ENCODE results near the gene GPR156. TPM values are rescaled to one million over a fixed set of nuclear protein-coding genes. Genes with fewer than 3 reads are reported as not detected.

GPR156 gene
- polyA plus RNA-seq, 1 donor from 2014 or later, result 0.22 TPM

DNA sequence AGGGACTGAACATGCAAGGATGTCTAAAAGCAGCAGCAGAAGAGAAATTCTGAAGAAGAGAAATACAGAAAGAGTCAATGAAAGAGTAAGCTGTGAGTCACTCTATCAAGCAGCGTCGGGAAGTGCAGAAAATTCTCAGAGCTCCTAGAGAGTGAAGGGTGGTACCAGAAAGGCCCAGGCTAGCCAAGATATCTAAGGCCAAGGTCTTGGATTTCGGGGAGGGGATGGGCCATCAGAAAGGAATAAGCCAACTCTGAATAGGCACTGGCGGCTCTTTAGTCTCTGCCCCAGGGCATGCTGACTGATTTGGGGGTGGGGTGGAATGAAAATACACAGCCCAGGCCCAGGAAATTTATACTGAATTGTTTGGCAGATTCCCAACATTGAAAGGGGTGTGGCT lies 70.8 kb downstream of the GPR156 start:
- Histone ChIP-seq H2AFZ (ENCODE audit: low read depth, low read length) (no peak overlapping the region), H3K27me3 (ENCODE audit: insufficient read depth, low read depth, low read length) (no peaks in the 10 kb centered on the region), H3F3A (ENCODE audit: insufficient read depth, low read length, poor library complexity, severe bottlenecking) (no peaks in the 10 kb centered on the region), H4K20me1 (ENCODE audit: insufficient read depth) (no peaks in the 10 kb centered on the region), H3K79me2 (replicated peaks; ENCODE audit: insufficient read depth, low read length) (no peaks in the 10 kb centered on the region), H3K36me3 (ENCODE audit: insufficient read depth, low read length) (no peaks in the 10 kb centered on the region), H3K9ac (ENCODE audit: low read length) (no peak overlapping the region), H3K27ac (ENCODE audit: low read length) (no peak overlapping the region), H3K9me3 (ENCODE audit: low read length) (no peaks in the 10 kb centered on the region), H3K4me3 (ENCODE audit: low read length) (no peak overlapping the region), H3K9me2 (ENCODE audit: insufficient read depth, low read length) (no peaks in the 10 kb centered on the region), H3K4me2 (ENCODE audit: low read length) (no peak overlapping the region)
- TF ChIP-seq RAD21 (conservative IDR thresholded peaks at IDR 0.05) (no peak), MXI1 (conservative IDR thresholded peaks at IDR 0.05; ENCODE audit: poor library complexity, severe bottlenecking) (no peak)

DNA sequence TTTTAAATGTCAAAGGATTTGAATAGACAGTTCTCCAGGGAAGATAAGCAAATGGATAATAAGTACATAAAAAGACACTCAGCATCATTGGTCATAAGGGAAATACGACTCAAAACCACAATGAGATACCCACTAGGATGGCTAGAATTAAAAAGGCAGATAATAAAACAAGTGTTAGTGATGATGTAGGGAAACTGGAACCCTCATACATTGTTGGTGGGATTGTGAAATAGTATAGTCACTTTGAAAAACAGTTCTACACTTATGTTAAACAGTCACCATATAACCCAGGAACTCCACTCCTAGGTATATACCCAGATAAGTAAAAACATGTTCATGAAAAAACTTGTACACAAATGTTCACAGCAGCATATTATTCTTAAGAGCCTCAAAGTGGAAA lies 72.5 kb downstream of the GPR156 start:
- no peaks in the 10 kb centered on the region for H3F3A ChIP-seq (ENCODE audit: insufficient read depth, low read length, poor library complexity, severe bottlenecking)
- TF ChIP-seq MXI1 (conservative IDR thresholded peaks at IDR 0.05; ENCODE audit: poor library complexity, severe bottlenecking), result no peak
- TF ChIP-seq TAF1 (IDR thresholded peaks at IDR 0.05; ENCODE audit: low read depth), result no peak
- no peak for TF ChIP-seq EZH2 (IDR thresholded peaks at IDR 0.05; ENCODE audit: borderline replicate concordance, insufficient read depth, low read length, poor library complexity, severe bottlenecking)
- TF ChIP-seq SMC3 (conservative IDR thresholded peaks at IDR 0.05; ENCODE audit: poor library complexity), result no peak
- TF ChIP-seq, protein P1, sequence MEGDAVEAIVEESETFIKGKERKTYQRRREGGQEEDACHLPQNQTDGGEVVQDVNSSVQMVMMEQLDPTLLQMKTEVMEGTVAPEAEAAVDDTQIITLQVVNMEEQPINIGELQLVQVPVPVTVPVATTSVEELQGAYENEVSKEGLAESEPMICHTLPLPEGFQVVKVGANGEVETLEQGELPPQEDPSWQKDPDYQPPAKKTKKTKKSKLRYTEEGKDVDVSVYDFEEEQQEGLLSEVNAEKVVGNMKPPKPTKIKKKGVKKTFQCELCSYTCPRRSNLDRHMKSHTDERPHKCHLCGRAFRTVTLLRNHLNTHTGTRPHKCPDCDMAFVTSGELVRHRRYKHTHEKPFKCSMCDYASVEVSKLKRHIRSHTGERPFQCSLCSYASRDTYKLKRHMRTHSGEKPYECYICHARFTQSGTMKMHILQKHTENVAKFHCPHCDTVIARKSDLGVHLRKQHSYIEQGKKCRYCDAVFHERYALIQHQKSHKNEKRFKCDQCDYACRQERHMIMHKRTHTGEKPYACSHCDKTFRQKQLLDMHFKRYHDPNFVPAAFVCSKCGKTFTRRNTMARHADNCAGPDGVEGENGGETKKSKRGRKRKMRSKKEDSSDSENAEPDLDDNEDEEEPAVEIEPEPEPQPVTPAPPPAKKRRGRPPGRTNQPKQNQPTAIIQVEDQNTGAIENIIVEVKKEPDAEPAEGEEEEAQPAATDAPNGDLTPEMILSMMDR (IDR thresholded peaks at IDR 0.05; ENCODE audit: poor library complexity, severe bottlenecking), result no peak
- no peak for TF ChIP-seq POLR2AphosphoS5 (IDR thresholded peaks at IDR 0.05)
- no peak for TF ChIP-seq EP300 (conservative IDR thresholded peaks at IDR 0.05; ENCODE audit: poor library complexity, severe bottlenecking)
- no peak for TF ChIP-seq RAD21 (conservative IDR thresholded peaks at IDR 0.05)
- TF ChIP-seq, protein P2, sequence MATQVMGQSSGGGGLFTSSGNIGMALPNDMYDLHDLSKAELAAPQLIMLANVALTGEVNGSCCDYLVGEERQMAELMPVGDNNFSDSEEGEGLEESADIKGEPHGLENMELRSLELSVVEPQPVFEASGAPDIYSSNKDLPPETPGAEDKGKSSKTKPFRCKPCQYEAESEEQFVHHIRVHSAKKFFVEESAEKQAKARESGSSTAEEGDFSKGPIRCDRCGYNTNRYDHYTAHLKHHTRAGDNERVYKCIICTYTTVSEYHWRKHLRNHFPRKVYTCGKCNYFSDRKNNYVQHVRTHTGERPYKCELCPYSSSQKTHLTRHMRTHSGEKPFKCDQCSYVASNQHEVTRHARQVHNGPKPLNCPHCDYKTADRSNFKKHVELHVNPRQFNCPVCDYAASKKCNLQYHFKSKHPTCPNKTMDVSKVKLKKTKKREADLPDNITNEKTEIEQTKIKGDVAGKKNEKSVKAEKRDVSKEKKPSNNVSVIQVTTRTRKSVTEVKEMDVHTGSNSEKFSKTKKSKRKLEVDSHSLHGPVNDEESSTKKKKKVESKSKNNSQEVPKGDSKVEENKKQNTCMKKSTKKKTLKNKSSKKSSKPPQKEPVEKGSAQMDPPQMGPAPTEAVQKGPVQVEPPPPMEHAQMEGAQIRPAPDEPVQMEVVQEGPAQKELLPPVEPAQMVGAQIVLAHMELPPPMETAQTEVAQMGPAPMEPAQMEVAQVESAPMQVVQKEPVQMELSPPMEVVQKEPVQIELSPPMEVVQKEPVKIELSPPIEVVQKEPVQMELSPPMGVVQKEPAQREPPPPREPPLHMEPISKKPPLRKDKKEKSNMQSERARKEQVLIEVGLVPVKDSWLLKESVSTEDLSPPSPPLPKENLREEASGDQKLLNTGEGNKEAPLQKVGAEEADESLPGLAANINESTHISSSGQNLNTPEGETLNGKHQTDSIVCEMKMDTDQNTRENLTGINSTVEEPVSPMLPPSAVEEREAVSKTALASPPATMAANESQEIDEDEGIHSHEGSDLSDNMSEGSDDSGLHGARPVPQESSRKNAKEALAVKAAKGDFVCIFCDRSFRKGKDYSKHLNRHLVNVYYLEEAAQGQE (IDR thresholded peaks at IDR 0.05; ENCODE audit: borderline replicate concordance), result no peak

DNA sequence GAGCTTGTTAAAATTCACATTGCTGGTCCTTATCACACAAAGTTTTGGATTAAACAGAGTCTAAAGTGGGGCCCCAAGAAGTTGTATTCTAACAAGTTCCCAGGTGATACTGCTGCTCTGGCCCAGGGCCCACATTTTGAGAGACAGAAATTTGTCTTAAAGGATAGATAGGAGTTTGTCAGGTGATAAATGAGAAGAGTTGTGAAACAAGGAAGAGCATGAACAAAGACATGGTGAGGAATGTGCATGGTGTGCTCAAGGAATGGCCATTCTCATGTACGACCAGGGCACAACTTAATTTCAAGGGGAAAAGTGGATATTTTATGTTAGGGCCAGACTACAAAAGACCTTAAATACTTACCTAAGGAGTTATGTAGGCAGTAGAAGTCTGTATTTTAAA lies 75.6 kb downstream of the GPR156 start:
- Histone ChIP-seq H3K27ac (ENCODE audit: low read length) (no peak overlapping the region), H3F3A (ENCODE audit: insufficient read depth, low read length, poor library complexity, severe bottlenecking) (no peaks in the 10 kb centered on the region), H3K9me2 (ENCODE audit: insufficient read depth, low read length) (no peaks in the 10 kb centered on the region), H3K27me3 (ENCODE audit: insufficient read depth, low read depth, low read length) (no peaks in the 10 kb centered on the region), H2AFZ (ENCODE audit: low read depth, low read length) (no peak overlapping the region), H3K36me3 (ENCODE audit: insufficient read depth, low read length) (no peaks in the 10 kb centered on the region), H4K20me1 (ENCODE audit: insufficient read depth) (no peaks in the 10 kb centered on the region), H3K9me3 (ENCODE audit: low read length) (no peaks in the 10 kb centered on the region), H3K4me3 (ENCODE audit: low read length) (no peak overlapping the region), H3K79me2 (replicated peaks; ENCODE audit: insufficient read depth, low read length) (no peaks in the 10 kb centered on the region), H3K9ac (ENCODE audit: low read length) (no peak overlapping the region), H3K4me2 (ENCODE audit: low read length) (no peak overlapping the region)
- no peak for TF ChIP-seq EP300 (conservative IDR thresholded peaks at IDR 0.05; ENCODE audit: poor library complexity, severe bottlenecking)
- TF ChIP-seq POLR2AphosphoS5 (IDR thresholded peaks at IDR 0.05), result no peak
- TF ChIP-seq EZH2 (IDR thresholded peaks at IDR 0.05; ENCODE audit: borderline replicate concordance, insufficient read depth, low read length, poor library complexity, severe bottlenecking), result no peak
- TF ChIP-seq, protein P1 (IDR thresholded peaks at IDR 0.05; ENCODE audit: poor library complexity, severe bottlenecking), result no peak
- TF ChIP-seq SMC3 (conservative IDR thresholded peaks at IDR 0.05; ENCODE audit: poor library complexity), result no peak
- no peak for TF ChIP-seq RAD21 (conservative IDR thresholded peaks at IDR 0.05)
- TF ChIP-seq MXI1 (conservative IDR thresholded peaks at IDR 0.05; ENCODE audit: poor library complexity, severe bottlenecking), result no peak
- no peak for TF ChIP-seq TAF1 (IDR thresholded peaks at IDR 0.05; ENCODE audit: low read depth)
- TF ChIP-seq, protein P2 (IDR thresholded peaks at IDR 0.05; ENCODE audit: borderline replicate concordance), result no peak

More for the DNA sequence above, 72.5 kb downstream of the GPR156 start:
- H3K9ac ChIP-seq (ENCODE audit: low read length), result no peak overlapping the region
- H3K36me3 ChIP-seq (ENCODE audit: insufficient read depth, low read length), result no peaks in the 10 kb centered on the region
- H3K9me3 ChIP-seq (ENCODE audit: low read length), result no peaks in the 10 kb centered on the region
- H3K9me2 ChIP-seq (ENCODE audit: insufficient read depth, low read length), result no peaks in the 10 kb centered on the region
- no peak overlapping the region for H3K27ac ChIP-seq (ENCODE audit: low read length)
- H4K20me1 ChIP-seq (ENCODE audit: insufficient read depth), result no peaks in the 10 kb centered on the region
- no peaks in the 10 kb centered on the region for H3K79me2 ChIP-seq (replicated peaks; ENCODE audit: insufficient read depth, low read length)
- H3K27me3 ChIP-seq (ENCODE audit: insufficient read depth, low read depth, low read length), result no peaks in the 10 kb centered on the region
- H3K4me3 ChIP-seq (ENCODE audit: low read length), result no peak overlapping the region
- H2AFZ ChIP-seq (ENCODE audit: low read depth, low read length), result no peak overlapping the region
- no peak overlapping the region for H3K4me2 ChIP-seq (ENCODE audit: low read length)
